A673 (cell line): ENCODE measurements around the gene STARD3NL.

Experiments
- CTCF ChIP-seq: fragments of 300-800, 200-600 bp; sonication (generic); conservative IDR thresholded peaks from 2 replicates; pipeline ENCODE4 v1.5.1; 2017; ENCODE audit warnings: low read depth, mild to moderate bottlenecking, antibody characterized with exemption, low read length, moderate library complexity, mixed read lengths
- EZH2 ChIP-seq: fragments of 200-600 bp; sonication (generic); IDR thresholded peaks from 2 replicates; pipeline ENCODE4 v1.6.1; 2017; ENCODE audit warnings: borderline replicate concordance, low read depth, mild to moderate bottlenecking, mixed read lengths, antibody characterized with exemption, low read length; ENCODE audit not compliant: poor library complexity, severe bottlenecking

GRCh38 chr7:38163671-38164070, 14.4 kb upstream of the STARD3NL start:
- TF ChIP-seq CTCF (no peak), EZH2 (no peak)
